ENCODE data around the gene PMAIP1.

The PMAIP1 gene

DNA sequence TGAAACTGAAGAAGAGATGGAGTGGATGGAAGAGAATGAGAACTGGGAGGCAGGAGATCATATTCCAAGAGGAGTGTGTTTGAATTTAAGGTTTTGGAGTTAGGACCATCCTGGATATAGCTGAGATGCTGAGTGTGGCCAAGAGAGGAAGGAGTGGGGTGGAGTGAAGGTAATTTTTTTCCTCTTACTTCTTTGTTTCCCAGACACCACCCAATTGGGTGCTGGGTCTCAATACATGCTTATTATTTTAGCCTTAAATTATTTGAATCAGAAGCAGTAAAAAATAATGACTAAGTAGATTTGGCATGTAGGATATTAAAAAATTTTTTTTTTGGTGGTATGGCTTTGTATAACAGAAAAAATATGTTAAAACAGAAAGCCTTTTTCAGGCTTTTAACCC is 39.3 kb downstream of the PMAIP1 start:
- CTCF ChIA-PET, result interaction anchor here (1.2 kb wide), 1 partner anchor 116 kb away, joined by 3 read pairs; no protein-coding TSS in a partner anchor
- POLR2A ChIA-PET, result no interaction called here
- no peak overlapping the region for H3K4me3 ChIP-seq (ENCODE audit: low read depth, low read length)
- no peak for DNase-seq (ENCODE audit: low read depth, low spot score)
- TF ChIP-seq CTCF (IDR thresholded peaks at IDR 0.05; ENCODE audit: insufficient read depth, low read length, missing control alignments), result no peak

DNA sequence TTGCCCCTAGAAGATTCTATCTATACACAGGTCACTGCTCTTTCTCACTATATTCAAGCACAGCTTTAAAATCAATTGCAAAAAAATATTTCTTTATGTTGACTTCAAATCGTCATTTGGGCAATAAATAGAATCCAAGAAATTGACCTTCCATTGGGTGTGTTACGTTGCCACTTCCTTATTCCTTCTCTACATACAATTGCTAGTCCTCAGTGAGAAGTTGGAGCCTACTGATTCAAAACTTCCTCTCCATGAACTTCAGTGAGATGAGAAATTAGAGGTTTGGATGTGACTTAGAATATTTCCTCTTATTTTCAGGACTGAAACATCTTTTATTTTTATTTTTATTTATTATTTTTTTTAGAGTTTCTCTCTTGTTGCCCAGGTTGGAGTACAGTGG is 40.3 kb downstream of the PMAIP1 start:
- H3K4me3 ChIP-seq (ENCODE audit: low read depth, low read length), result no peak overlapping the region
- ChIA-PET CTCF (no interaction called here), POLR2A (no interaction called here)
- no peak for DNase-seq (ENCODE audit: low read depth, low spot score)
- no peak for TF ChIP-seq CTCF (IDR thresholded peaks at IDR 0.05; ENCODE audit: insufficient read depth, low read length, missing control alignments)

DNA sequence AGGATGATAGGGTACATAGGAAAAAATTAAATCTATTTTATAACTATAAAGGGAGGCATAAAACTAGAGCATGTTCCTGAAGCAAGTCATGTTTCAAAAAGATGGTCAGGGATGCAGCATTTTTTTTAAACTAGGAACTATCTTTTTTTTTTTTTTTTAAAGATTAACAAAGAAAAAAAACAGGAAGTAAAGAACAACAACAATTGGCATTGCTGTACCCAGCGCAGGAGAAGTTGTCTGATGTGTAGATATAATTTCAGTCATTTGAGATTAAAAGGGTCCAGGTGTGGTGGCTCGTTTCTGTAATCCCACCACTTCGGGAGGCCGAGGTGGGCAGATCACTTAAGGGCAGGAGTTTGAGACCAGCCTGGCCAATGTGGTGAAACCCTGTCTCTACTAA is 41.5 kb downstream of the PMAIP1 start:
- no peak for TF ChIP-seq CTCF (IDR thresholded peaks at IDR 0.05; ENCODE audit: insufficient read depth, low read length, missing control alignments)
- POLR2A ChIA-PET, result no interaction called here
- DNase-seq (ENCODE audit: low read depth, low spot score), result no peak
- H3K4me3 ChIP-seq (ENCODE audit: low read depth, low read length), result no peak overlapping the region
- CTCF ChIA-PET, result no interaction called here

DNA sequence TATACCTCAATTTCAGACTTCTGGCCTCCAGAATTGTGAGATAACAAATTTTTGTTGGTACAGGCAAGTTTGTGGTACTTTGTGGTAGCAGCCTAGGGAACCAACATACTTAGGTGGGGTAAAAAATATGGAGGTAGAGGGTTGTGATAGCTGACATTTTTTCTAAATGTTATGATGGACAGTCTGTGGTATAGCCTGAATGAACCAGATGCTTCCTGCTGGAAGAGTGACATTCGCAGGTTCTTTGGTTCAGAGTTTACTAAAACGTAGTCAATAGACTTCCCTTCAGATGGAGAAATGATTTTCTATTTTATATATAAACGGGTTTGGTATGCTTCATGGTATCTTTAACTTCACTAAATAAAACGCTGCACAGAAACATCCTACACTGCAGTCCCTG is 42.8 kb downstream of the PMAIP1 start:
- no peak for DNase-seq (ENCODE audit: low read depth, low spot score)
- TF ChIP-seq CTCF (IDR thresholded peaks at IDR 0.05; ENCODE audit: insufficient read depth, low read length, missing control alignments), result no peak
- H3K4me3 ChIP-seq (ENCODE audit: low read depth, low read length), result no peak overlapping the region
- CTCF ChIA-PET, result interaction anchor here (1.5 kb wide), 1 partner anchor 11 kb away, joined by 3 read pairs; no protein-coding TSS in a partner anchor
- POLR2A ChIA-PET, result no interaction called here

DNA sequence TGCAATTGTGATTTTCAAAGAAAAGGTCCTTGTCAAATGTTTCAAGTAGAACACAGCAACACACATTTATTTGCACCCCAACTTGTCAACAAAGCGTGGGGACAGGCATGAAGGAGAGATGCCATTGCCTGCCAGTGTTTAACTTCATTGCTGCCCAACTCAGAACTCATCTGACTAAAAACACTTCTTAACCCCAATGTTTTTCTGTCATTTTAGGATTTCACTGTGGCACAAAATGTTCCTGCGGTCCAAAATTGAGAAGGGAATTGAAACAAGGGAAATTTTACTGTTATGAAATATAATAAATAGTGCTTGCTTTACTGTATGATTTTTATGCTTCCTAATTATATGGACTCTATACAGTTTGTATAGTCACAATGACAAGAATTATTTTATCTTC is 45.7 kb downstream of the PMAIP1 start:
- no peak for TF ChIP-seq CTCF (IDR thresholded peaks at IDR 0.05; ENCODE audit: insufficient read depth, low read length, missing control alignments)
- ChIA-PET POLR2A (no interaction called here), CTCF (interaction anchor here (1.4 kb wide), 1 partner anchor 109 kb away, joined by 3 read pairs; no protein-coding TSS in a partner anchor)
- no peak overlapping the region for H3K4me3 ChIP-seq (ENCODE audit: low read depth, low read length)
- no peak for DNase-seq (ENCODE audit: low read depth, low spot score)

DNA sequence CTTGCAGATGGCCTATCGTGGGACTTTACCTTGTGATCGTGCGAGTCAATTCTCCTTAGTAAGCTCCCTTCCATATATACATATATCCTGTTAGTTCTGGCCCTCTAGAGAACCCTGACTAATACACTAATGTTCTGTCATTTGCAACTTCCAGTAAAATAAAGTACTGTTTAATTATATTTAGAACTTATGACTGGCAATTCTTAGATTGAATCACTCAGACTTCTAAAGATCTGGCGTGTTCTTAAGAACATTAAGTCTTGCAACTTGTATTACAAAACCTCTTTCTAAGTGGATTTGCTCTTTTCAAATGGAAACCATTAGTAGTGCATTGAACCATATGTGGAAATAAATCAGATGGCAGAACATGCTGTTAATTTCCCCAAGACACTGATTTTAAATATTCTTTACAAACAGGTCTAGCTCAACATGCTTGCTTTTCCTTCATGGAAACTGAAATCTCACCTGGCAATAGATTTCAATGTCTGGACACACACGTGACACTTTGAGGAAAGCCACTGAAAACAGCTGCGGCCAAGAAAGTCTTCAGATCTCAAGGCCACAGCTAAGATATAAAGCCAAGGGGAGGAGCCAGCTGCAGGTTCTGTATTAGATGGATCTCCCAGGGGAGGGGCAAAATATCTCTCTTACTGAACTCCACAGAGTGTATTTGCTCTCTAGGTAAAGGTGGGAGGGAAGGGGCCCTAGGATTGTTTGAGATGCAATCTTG is 50.6 kb downstream of the PMAIP1 start:
- no peak overlapping the region for H3K4me3 ChIP-seq (ENCODE audit: low read depth, low read length)
- no peak for TF ChIP-seq CTCF (IDR thresholded peaks at IDR 0.05; ENCODE audit: insufficient read depth, low read length, missing control alignments)
- POLR2A ChIA-PET, result interaction anchor here (1.9 kb wide), 1 partner anchor 51 kb away, joined by 11 read pairs; the partner anchor contains the start of gene PMAIP1
- CTCF ChIA-PET, result no interaction called here
- no peak for DNase-seq (ENCODE audit: low read depth, low spot score)

All from AG04449 (cell line).